ENCODE results near the gene SORCS1.

SORCS1 gene

GRCh38 chr10:106706127-106706526 is 458.4 kb downstream of the SORCS1 start (continued):
- no peak for TF ChIP-seq ZNF394 (tag by site-specific recombination; IDR thresholded peaks at IDR 0.05; ENCODE audit: borderline replicate concordance)

GRCh38 chr10:106705681-106706100 is 458.8 kb downstream of the SORCS1 start:
- CTCF ChIA-PET: interaction anchor here (0.6 to 3.6 kb wide), 40 partner anchors 9 to 1841 kb away, joined by 3 to 32 read pairs (median 4); no protein-coding TSS in a partner anchor

GRCh38 chr10:106696239-106696638 is 468.3 kb downstream of the SORCS1 start:
- CTCF ChIA-PET: interaction anchor here (0.9 kb wide), 1 partner anchor 16 kb away, joined by 3 read pairs; no protein-coding TSS in a partner anchor
- TF ChIP-seq GLI4 (tag by site-specific recombination; IDR thresholded peaks at IDR 0.05) (no peak), YY1 (tag by site-specific recombination; IDR thresholded peaks at IDR 0.05) (no peak), ZNF335 (tag by site-specific recombination; conservative IDR thresholded peaks at IDR 0.05) (no peak), ZNF549 (tag by site-specific recombination; IDR thresholded peaks at IDR 0.05) (no peak), BCL6B (tag by site-specific recombination; IDR thresholded peaks at IDR 0.05) (no peak), REST (tag by site-specific recombination; IDR thresholded peaks at IDR 0.05) (no peak), ZNF677 (tag by site-specific recombination; IDR thresholded peaks at IDR 0.05) (no peak), WT1 (tag by site-specific recombination; IDR thresholded peaks at IDR 0.05) (no peak), ZNF518A (tag by site-specific recombination; conservative IDR thresholded peaks at IDR 0.05; ENCODE audit: low read depth) (no peak), ZNF24 (tag by site-specific recombination; IDR thresholded peaks at IDR 0.05) (no peak)
- Histone ChIP-seq H3K4me3 (ENCODE audit: low read depth, low read length) (no peak overlapping the region), H3K36me3 (ENCODE audit: control insufficient read depth in 2 of 2, insufficient read depth in 1 of 2, low read length in 2 of 2) (no peaks in the 10 kb centered on the region), H3K9me3 (ENCODE audit: control insufficient read depth, insufficient read depth, low read depth, low read length) (no peaks in the 10 kb centered on the region), H3K27ac (ENCODE audit: extremely low read depth, low read depth, low read length) (no peak overlapping the region), H3K4me1 (ENCODE audit: control insufficient read depth, insufficient read depth, low read length) (no peaks in the 10 kb centered on the region)
- POLR2A ChIA-PET: no interaction called here

More at GRCh38 chr10:106705681-106706100, 458.8 kb downstream of the SORCS1 start:
- POLR2A ChIA-PET: no interaction called here
- H3K36me3 ChIP-seq (ENCODE audit: control insufficient read depth in 2 of 2, insufficient read depth in 1 of 2, low read length in 2 of 2): no peaks in the 10 kb centered on the region
- no peaks in the 10 kb centered on the region for H3K9me3 ChIP-seq (ENCODE audit: control insufficient read depth, insufficient read depth, low read depth, low read length)
- H3K4me3 ChIP-seq (ENCODE audit: low read depth, low read length): no peak overlapping the region
- TF ChIP-seq TRIM28 (IDR thresholded peaks at IDR 0.05; ENCODE audit: borderline replicate concordance, low read length) (0 out of 2 replicates have a peak, but pooled peaks have one; percentile 40), ZNF791 (tag by site-specific recombination; IDR thresholded peaks at IDR 0.05) (no peak), ZNF654 (tag by site-specific recombination; IDR thresholded peaks at IDR 0.05; ENCODE audit: low read depth) (peak; percentile 66)
- H3K27ac ChIP-seq (ENCODE audit: extremely low read depth, low read depth, low read length): no peak overlapping the region
- H3K4me1 ChIP-seq (ENCODE audit: control insufficient read depth, insufficient read depth, low read length): no peaks in the 10 kb centered on the region

Data from HEK293 (cell line).